Measurements from ENCODE around the gene TBXAS1.

GRCh38 chr7:140042386-140042670 is 213.3 kb downstream of the TBXAS1 start:
- TF ChIP-seq CTCF (IDR thresholded peaks at IDR 0.05; ENCODE audit: low read depth, low read length, poor library complexity, severe bottlenecking) (no peak), EZH2phosphoT487 (IDR thresholded peaks at IDR 0.05; ENCODE audit: borderline replicate concordance, low read length) (no peak)

Data from DOHH2 (cell line).